ENCODE measurements around the gene EPB41L4B. TPM values are rescaled to one million over a fixed set of nuclear protein-coding genes. Genes with fewer than 3 reads are reported as not detected.

The EPB41L4B gene
- polyA plus RNA-seq, 3 donors = 10.9 to 17.3 (median 14.9) TPM

- no peak for DNase-seq
Observed at GRCh38 chr9:109124121-109124520, 196.7 kb downstream of the EPB41L4B start.

GRCh38 chr9:109122726-109123621, 197.9 kb downstream of the EPB41L4B start:
- no peak for DNase-seq

Other genes starting within 250 kb of the EPB41L4B start
- gene TMEM245, start 201.1 kb downstream of the EPB41L4B start, polyA plus RNA-seq (ENCODE audit: insufficient read length in 3 of 3) = 10 to 100 TPM; 52.3 to 80.3 (median 71.8) TPM
- gene FRRS1L, start 153.8 kb downstream of the EPB41L4B start, polyA plus RNA-seq (ENCODE audit: insufficient read length in 3 of 3) = 1 to 10 TPM; 2.1 to 2.9 (median 2.4) TPM
- 10 to 100 TPM; 44.8 to 66.0 (median 51.2) TPM for gene PTPN3, start 177.2 kb upstream of the EPB41L4B start, polyA plus RNA-seq (ENCODE audit: insufficient read length in 3 of 3)

Data from renal pelvis (tissue), 4 donors.